ENCODE measurements around the gene RAPGEF6.

DNA sequence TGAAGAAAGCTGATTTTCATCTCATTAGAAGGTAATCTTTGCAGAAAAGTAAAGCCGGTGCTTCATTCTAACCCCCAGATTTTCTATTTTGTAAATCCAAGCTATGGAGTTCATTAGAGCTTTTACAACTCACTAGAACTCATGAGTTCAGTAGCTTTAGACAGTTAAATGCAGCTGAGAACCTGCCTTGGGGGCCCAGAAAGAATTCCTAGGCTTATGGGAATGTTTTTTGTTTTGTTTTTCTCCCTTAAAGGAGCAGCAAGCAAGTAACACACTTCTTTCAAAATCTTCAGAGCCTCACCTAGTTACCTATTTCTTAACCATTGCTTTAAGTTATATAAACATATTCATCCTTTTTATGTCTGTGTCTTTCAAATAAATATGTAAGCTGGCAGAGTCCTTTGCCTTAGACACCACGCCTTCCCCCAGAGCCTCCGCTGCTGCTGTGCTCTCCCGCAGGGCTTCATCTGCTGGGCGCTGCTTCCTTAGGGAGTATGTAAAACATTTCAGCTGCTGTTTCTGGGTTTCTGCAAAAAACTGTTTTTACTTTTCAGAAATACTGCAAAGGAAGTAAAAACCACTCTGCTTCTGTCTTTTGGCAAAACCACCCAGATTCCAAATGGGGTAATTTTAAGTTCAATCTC is 238.3 kb downstream of the RAPGEF6 start:
- TF ChIP-seq POLR2AphosphoS5 (IDR thresholded peaks at IDR 0.05; ENCODE audit: low read depth, low read length) (no peak), TAF1 (IDR thresholded peaks at IDR 0.05; ENCODE audit: borderline replicate concordance, low read depth, low read length) (no peak), POLR2A (IDR thresholded peaks at IDR 0.05; ENCODE audit: low read depth, low read length) (no peak)

All from GM12892 (cell line).